HG02588 (cell line): ENCODE measurements around the gene FGR.
A peak's percentile ranks its signal among the peaks of the same experiment; 100 is the strongest.

Experiments used
- ATAC-seq: cut with Tn5 transposase; IDR thresholded peaks from one replicate; pipeline ENCODE4 v1.9.1; 2021; ENCODE audit warnings: mild to moderate bottlenecking, moderate library complexity; ENCODE audit not compliant: unreplicated experiment

FGR gene

DNA sequence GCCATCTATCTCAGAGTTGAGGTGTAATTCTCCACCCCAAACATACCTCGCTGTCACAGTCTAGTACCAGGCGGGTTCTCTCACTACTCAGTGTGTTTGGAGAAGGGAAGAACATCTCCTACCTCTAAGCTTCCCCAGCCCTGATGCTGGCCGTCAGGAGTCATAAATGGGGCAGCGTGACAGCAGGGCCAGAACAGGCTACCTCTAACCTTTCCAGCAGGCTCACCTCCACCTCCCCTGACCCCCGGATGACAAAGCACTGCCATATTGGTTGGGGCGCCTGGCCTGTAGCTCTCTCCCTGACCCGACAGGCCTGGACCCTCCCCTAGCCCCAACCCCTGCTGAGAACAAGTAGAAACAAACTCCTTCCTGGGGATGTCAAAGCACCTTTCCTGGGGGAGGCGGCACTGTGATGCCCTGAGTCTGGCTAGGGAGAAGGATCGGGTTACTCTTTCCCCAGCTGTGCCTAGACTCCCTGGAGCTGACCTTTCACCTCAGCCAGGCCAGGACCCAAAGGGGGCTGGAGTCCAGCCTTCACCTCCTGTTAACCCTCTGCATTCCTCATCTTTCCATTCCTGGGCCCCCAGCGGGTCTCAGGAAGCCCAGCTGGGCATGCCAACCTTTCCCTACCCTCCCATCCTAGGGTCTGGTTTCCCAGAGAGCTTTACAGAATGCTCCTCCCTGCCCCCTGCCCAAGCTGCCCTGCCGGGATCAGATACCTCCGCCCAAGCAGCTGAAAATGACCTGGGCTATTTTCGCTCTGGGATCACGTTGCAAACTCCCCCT, 65.3 kb downstream of the FGR start:
- ATAC-seq = no peak

DNA sequence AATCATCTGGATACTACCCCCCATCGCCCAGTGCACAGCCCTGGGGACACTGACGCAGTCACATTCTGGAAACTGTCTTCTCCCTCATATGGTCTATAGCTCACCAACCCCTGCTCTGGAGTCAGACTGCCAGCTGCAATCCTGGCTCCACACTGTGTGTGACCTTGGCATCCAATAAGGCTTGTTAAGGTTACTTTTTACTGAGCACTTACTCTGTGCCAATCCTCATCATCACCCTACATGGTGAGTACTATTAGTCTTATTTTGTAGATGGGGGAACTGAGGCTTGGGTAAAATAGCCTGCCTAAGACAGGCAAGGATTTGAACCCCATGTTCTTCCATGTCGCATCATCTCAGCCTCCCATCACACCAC, 65.9 kb downstream of the FGR start:
- ATAC-seq = no peak

GRCh38 chr1:27568300-27569087, 66.5 kb downstream of the FGR start:
- ATAC-seq = peak; percentile 85

GRCh38 chr1:27567971-27568299, 67.0 kb downstream of the FGR start:
- ATAC-seq = no peak

- ATAC-seq = no peak
Observed at GRCh38 chr1:27567146-27567526, 67.8 kb downstream of the FGR start.

- ATAC-seq = no peak
Observed at GRCh38 chr1:27566462-27567145, 68.4 kb downstream of the FGR start.

DNA sequence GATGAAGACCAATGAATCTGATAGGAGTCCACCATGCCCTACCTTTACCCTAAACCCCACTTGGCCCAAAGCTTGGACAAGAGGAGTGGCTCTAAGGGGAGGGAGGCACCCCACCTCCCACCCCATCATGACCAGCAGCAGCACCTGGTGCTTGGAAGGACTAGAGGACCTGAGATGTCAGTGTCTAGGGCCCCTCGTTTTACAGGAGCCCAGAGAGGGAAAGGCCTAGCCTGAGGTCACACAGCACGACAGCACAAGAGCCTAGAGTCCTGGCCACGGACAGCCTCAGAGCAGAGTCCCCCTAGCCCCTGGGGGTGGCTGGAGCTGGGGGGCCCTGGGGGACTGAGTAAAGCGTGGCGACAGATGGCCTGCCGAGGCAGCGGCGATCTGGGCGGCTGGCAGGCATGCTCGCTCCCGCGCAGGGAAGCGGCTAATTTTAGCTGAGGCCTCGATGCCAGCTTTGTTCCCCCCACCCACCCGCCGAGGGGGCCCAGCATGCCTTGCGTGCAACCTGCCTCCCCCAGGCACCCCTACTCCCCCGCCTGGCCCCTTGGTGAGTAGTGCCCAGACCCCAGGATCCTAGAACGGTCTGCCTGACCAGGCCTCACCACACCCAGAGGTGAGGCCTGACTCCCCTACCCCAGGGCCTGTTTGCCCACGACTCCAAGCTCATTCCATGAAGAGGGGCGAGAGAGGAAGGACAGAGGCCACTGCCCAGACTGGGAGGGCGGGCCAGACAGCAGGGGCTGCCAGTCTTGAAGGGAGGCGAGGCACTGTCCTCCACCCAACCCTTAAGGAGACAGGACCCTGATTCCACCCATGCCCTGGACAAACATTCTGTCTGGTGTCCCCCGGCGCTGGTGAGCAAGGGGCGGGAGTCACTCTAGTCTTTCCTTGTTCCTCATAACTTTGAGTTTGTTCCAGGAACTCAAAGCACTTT, 70.0 kb downstream of the FGR start:
- no peak for ATAC-seq

DNA sequence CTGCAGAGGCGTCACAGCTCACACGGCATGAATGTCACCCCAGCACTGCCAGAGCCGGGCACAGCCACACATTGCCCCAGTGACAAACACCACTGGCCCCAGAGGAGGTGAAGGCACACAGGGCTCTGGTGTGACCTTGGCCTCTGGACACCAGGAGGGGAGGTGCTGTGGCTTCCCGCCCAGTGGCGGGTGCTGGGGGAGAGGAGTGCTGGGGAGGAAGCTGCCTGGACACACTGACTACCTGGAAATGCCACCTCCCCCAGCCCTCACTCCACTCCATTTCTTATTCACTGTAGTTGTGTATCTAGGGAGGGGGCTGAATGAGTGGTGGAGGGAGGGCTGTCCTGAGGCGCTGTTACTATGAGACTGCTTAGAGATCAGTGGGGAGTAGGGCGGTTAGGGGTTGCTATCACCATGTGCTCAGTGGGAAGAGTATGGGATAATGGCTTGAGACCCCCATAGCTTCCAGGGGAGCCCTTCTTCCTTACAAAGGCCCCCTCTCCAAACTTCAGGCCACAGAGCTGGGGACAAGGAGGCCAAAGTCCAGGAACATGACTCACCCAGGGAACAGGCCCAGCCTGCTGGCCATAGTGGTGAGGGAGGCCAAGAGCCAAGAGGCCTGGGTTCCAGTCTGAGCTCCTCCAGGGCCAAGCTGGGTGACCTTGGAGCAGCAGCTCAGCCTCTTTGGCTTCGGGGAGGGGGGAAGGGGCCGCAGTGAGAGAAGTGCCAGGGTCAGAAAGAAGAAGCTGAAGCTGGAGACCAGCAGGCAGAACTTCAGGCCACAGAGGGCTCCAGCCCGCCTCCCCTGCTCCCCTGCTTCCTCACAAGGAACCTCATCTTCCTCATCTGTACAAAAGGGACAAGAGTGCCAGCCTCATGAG, 71.2 kb downstream of the FGR start:
- no peak for ATAC-seq

DNA sequence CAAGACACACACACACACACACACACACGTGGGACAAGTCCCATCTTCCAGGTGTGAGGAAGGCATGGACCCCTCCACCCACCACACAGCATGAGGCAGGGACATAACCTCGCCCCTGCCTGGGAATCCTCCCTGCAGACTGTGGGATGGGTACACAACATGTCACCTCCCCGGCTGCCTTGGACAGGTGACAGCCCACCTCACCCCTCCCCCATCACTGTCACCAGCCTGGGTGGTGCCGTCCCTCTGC, 71.7 kb downstream of the FGR start:
- no peak for ATAC-seq

DNA sequence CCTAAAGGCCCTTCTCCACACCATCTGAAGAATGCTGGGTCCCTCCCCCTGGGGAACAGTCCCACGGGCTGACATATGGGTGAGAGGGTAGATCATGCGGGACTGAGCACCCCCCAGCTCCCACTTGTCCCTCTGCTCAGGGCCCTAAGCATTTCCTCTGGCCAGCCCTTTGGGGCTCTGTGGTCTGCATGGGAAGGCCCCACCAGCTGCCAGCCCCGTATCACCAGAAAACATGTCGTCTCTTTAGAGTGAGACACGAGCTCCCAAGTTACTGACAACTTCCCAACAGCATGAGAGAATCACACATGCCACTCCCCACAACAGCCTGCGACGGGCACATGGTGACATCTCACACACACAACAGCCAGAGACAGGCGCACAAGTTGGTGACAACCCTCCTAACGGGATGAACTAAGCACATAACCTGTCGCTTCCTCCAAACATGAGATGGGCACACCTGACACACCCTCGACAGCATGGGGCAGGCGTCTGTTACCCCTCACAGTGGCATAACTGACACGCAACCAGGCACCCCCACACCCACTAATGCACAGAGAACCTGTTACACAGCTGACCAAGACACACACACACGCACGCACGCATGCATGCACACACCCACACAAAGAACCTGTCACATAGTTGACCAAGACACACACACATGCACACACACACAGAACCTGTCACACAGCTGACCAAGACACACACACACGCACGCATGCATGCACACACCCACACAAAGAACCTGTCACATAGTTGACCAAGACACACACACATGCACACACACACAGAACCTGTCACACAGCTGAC, 72.2 kb downstream of the FGR start:
- no peak for ATAC-seq
